Measurements from ENCODE around the gene MAGI3. TPM values are rescaled to one million over a fixed set of nuclear protein-coding genes. Genes with fewer than 3 reads are reported as not detected.
A peak's percentile ranks its signal among the peaks of the same experiment; 100 is the strongest.

Gene MAGI3
- total RNA-seq, 1 donor from 2014 or later, result 17.6 TPM

DNA sequence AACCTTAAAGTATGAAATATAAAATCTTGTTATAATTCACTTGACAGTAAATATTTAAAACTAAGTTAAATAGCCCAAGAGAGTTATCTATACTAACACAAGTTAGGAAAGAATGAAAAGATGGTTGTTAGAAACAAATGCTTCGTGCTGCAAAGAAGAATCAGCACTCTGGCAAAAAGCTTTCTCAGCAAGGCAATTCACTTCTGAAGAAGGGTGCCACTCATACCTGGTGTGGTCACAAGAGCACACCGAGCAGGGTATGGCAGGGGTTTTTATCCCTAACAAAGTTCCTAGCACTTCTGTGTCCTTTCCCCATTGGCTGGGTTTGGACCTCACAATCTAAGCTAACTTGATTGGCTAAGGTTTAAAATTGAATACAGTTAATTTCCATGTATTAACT, 121.0 kb downstream of the MAGI3 start:
- DNase-seq (ENCODE audit: low read depth, low spot score), result no peak
- Mint-ChIP-seq H3K4me1 (no peaks in the 10 kb centered on the region), H3K9me3 (peaks cover 6% of the 10 kb centered on the region), H3K27ac (ENCODE audit: unreplicated experiment) (no peak overlapping the region), H3K4me3 (no peak overlapping the region), H3K27me3 (ENCODE audit: low read depth) (no peaks in the 10 kb centered on the region), H3K36me3 (ENCODE audit: low read depth) (peaks cover 8% of the 10 kb centered on the region)
- no peak for TF ChIP-seq CTCF (conservative IDR thresholded peaks at IDR 0.05)

DNA sequence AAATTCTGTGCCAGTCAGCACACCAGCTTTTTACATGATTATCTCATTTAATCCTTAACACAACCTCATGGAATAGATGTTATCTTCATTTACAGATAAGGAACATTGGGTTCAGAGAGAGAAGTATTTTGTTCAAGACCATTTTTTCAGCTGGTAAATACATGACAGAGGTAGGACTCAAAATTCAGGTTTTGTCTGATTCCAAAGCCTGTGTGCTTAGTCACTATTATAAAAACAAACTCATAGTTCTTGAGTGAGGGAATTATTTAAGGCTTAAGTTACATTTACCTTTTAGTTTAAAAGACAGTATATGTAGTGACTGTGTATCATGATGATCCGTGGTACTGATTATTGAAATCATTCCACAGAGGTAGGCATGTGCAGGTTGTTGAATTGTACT, 125.2 kb downstream of the MAGI3 start:
- H3K27me3 Mint-ChIP-seq (ENCODE audit: low read depth), result no peaks in the 10 kb centered on the region
- H3K36me3 Mint-ChIP-seq (ENCODE audit: low read depth), result peaks cover 6% of the 10 kb centered on the region
- peaks cover 4% of the 10 kb centered on the region for H3K9me3 Mint-ChIP-seq
- peaks cover 3% of the 10 kb centered on the region for H3K4me1 Mint-ChIP-seq
- no peak for DNase-seq (ENCODE audit: low read depth, low spot score)
- no peak overlapping the region for H3K27ac Mint-ChIP-seq (ENCODE audit: unreplicated experiment)
- H3K4me3 Mint-ChIP-seq, result no peak overlapping the region
- no peak for TF ChIP-seq CTCF (conservative IDR thresholded peaks at IDR 0.05)

GRCh38 chr1:113517346-113517745, 127.0 kb downstream of the MAGI3 start:
- Mint-ChIP-seq H3K36me3 (ENCODE audit: low read depth) (peaks cover 2% of the 10 kb centered on the region), H3K27me3 (ENCODE audit: low read depth) (no peaks in the 10 kb centered on the region), H3K4me1 (peaks cover 3% of the 10 kb centered on the region), H3K4me3 (no peak overlapping the region), H3K27ac (ENCODE audit: unreplicated experiment) (no peak overlapping the region), H3K9me3 (no peaks in the 10 kb centered on the region)
- TF ChIP-seq CTCF (conservative IDR thresholded peaks at IDR 0.05), result no peak
- DNase-seq (ENCODE audit: low read depth, low spot score), result no peak

- Mint-ChIP-seq H3K27me3 (ENCODE audit: low read depth) (no peaks in the 10 kb centered on the region), H3K27ac (ENCODE audit: unreplicated experiment) (peak overlapping the region; percentile 0), H3K36me3 (ENCODE audit: low read depth) (peaks cover 6% of the 10 kb centered on the region), H3K4me1 (peaks cover 3% of the 10 kb centered on the region), H3K4me3 (no peak overlapping the region), H3K9me3 (peaks cover under 1% of the 10 kb centered on the region)
- no peak for DNase-seq (ENCODE audit: low read depth, low spot score)
- no peak for TF ChIP-seq CTCF (conservative IDR thresholded peaks at IDR 0.05)
Observed at GRCh38 chr1:113517983-113518382, 127.7 kb downstream of the MAGI3 start.

GRCh38 chr1:113519556-113519955, 129.2 kb downstream of the MAGI3 start:
- Mint-ChIP-seq H3K9me3 (peaks cover 9% of the 10 kb centered on the region), H3K4me3 (no peak overlapping the region), H3K4me1 (peaks cover 3% of the 10 kb centered on the region), H3K27ac (ENCODE audit: unreplicated experiment) (no peak overlapping the region), H3K27me3 (ENCODE audit: low read depth) (no peaks in the 10 kb centered on the region), H3K36me3 (ENCODE audit: low read depth) (peaks cover 15% of the 10 kb centered on the region)
- DNase-seq (ENCODE audit: low read depth, low spot score), result no peak
- TF ChIP-seq CTCF (conservative IDR thresholded peaks at IDR 0.05), result no peak

GRCh38 chr1:113530021-113530420, 139.7 kb downstream of the MAGI3 start:
- peaks cover 11% of the 10 kb centered on the region for H3K9me3 Mint-ChIP-seq
- TF ChIP-seq CTCF (conservative IDR thresholded peaks at IDR 0.05), result no peak
- no peak for DNase-seq (ENCODE audit: low read depth, low spot score)
- peaks cover 5% of the 10 kb centered on the region for H3K4me1 Mint-ChIP-seq
- H3K27me3 Mint-ChIP-seq (ENCODE audit: low read depth), result no peaks in the 10 kb centered on the region
- H3K4me3 Mint-ChIP-seq, result no peak overlapping the region
- H3K36me3 Mint-ChIP-seq (ENCODE audit: low read depth), result peaks cover 17% of the 10 kb centered on the region
- H3K27ac Mint-ChIP-seq (ENCODE audit: unreplicated experiment), result no peak overlapping the region

All from neural crest cell (in vitro differentiated cells).